Keratinocyte (primary cell): Measurements from ENCODE around the gene TTC39C. TPM values are rescaled to one million over a fixed set of nuclear protein-coding genes. Genes with fewer than 3 reads are reported as not detected.

ENCODE experiments used
- DNase-seq: peaks from one replicate; pipeline ENCODE4 v3.0.0-alpha.2; 2011; ENCODE audit warnings: low read depth, missing footprints, low spot score
- FAIRE-seq: peaks from 2 replicates; lab custom pipeline; 2011; peaks lifted over from hg19 to GRCh38; lab: Jason Lieb, UNC
- H2AFZ ChIP-seq: 2 replicates; pipeline ENCODE4 v1.6.0; 2012; ENCODE audit warnings: low read length, control low read depth, inconsistent platforms; ENCODE audit not compliant: control insufficient read depth
- H3K27ac ChIP-seq: 2 replicates; pipeline ENCODE4 v1.5.1; 2011; ENCODE audit warnings: low read length; ENCODE audit not compliant: control insufficient read depth, insufficient read depth
- H3K27me3 ChIP-seq: 3 replicates; pipeline ENCODE4 v1.6.0; 2011; ENCODE audit warnings: low read length; ENCODE audit not compliant: control insufficient read depth, insufficient read depth; ENCODE audit errors: extremely low read depth
- H3K36me3 ChIP-seq, 2 experiments: 2 replicates in 1 of 2; 3 replicates in 1 of 2; pipeline ENCODE4 v1.5.1; 2011; ENCODE audit warnings: low read length in 2 of 2, mild to moderate bottlenecking in 1 of 2; ENCODE audit not compliant: control insufficient read depth in 2 of 2, insufficient read depth in 2 of 2; ENCODE audit errors: extremely low read depth in 1 of 2
- H3K4me1 ChIP-seq: 3 replicates; pipeline ENCODE4 v1.5.1; 2011; ENCODE audit warnings: low read length; ENCODE audit not compliant: control insufficient read depth, insufficient read depth; ENCODE audit errors: extremely low read depth
- H3K4me2 ChIP-seq: 3 replicates; pipeline ENCODE4 v1.6.0; 2011; ENCODE audit warnings: low read depth, low read length; ENCODE audit not compliant: control insufficient read depth, insufficient read depth; ENCODE audit errors: extremely low read depth
- H3K4me3 ChIP-seq, 3 experiments: fragments of 200-600 bp in 1 of 3; sonication (generic) in 1 of 3; 2 replicates in 2 of 3; 3 replicates in 1 of 3; pipeline ENCODE4 v1.5.1; 2011 to 2016; ENCODE audit warnings: low read length in 3 of 3, mild to moderate bottlenecking in 3 of 3, control low read depth in 2 of 3, inconsistent platforms in 1 of 3, low read depth in 1 of 3, mixed read lengths in 1 of 3, mixed run types in 1 of 3, moderate library complexity in 1 of 3; ENCODE audit not compliant: control insufficient read depth in 2 of 3, insufficient read depth in 2 of 3; ENCODE audit errors: extremely low read depth in 1 of 3
- H3K79me2 ChIP-seq: 2 replicates; pipeline ENCODE4 v1.6.0; 2012; ENCODE audit warnings: low read length; ENCODE audit not compliant: control insufficient read depth, insufficient read depth
- H3K9ac ChIP-seq: 3 replicates; pipeline ENCODE4 v1.6.0; 2011; ENCODE audit warnings: low read length; ENCODE audit not compliant: control insufficient read depth, insufficient read depth; ENCODE audit errors: extremely low read depth
- H3K9me1 ChIP-seq: 3 replicates; pipeline ENCODE4 v1.6.0; 2011; ENCODE audit warnings: low read length; ENCODE audit not compliant: control insufficient read depth, insufficient read depth; ENCODE audit errors: extremely low read depth
- H3K9me3 ChIP-seq: 2 replicates; pipeline ENCODE4 v1.5.1; 2012; ENCODE audit warnings: low read depth, low read length; ENCODE audit not compliant: control insufficient read depth
- H4K20me1 ChIP-seq: 3 replicates; pipeline ENCODE4 v1.6.0; 2011; ENCODE audit warnings: low read length; ENCODE audit not compliant: control insufficient read depth, insufficient read depth; ENCODE audit errors: extremely low read depth
- EZH2 ChIP-seq: IDR thresholded peaks from one replicate; pipeline ENCODE4 v1.6.1; 2012; ENCODE audit warnings: inconsistent platforms, mild to moderate bottlenecking, low read length, moderate library complexity
- dilution Hi-C: fragments of 300-500 bp; cut with MboI; formaldehyde crosslinking; loops from one replicate; pipeline ENCODE4 v1.7.0; 2020; ENCODE audit warnings: low sequenced_read_pairs; ENCODE audit not compliant: extremely low pct_ligation_motif_present
- polyA plus RNA-seq, 5 experiments: library from polyadenylated mRNA; depleted of rRNA in 3 of 5; stranded (reverse) in 3 of 5; stranded (forward) in 1 of 5; unstranded in 1 of 5; fragments of >200 nt; gene quantifications; 1 replicate in 1 of 5; 2 replicates in 3 of 5; 3 replicates in 1 of 5; pipeline versions ENCODE4 v1.2.1 to v1.2.3, GENCODE V29; 2011 to 2012; ENCODE audit warnings: missing spikeins in 2 of 5, low read depth in 1 of 5, low replicate concordance in 1 of 5
- TF ChIP-seq, protein P1 (sequence below), 3 experiments: IDR thresholded peaks in 1 of 3; conservative IDR thresholded peaks in 1 of 3; optimal IDR thresholded peaks in 1 of 3; 2 replicates in 2 of 3; 3 replicates in 1 of 3; pipeline versions ENCODE3 to v1.5.1; 2011; ENCODE audit warnings: low read length in 3 of 3, mild to moderate bottlenecking in 3 of 3, moderate library complexity in 2 of 3, control low read depth in 1 of 3, inconsistent platforms in 1 of 3; ENCODE audit not compliant: insufficient read depth in 2 of 3; ENCODE audit errors: extremely low read depth in 1 of 3

TTC39C gene
- polyA plus RNA-seq, 1 donor (not counting 4 experiments of a cell fraction or from before 2014, with no cell fraction given), result 26.8 TPM

DNA sequence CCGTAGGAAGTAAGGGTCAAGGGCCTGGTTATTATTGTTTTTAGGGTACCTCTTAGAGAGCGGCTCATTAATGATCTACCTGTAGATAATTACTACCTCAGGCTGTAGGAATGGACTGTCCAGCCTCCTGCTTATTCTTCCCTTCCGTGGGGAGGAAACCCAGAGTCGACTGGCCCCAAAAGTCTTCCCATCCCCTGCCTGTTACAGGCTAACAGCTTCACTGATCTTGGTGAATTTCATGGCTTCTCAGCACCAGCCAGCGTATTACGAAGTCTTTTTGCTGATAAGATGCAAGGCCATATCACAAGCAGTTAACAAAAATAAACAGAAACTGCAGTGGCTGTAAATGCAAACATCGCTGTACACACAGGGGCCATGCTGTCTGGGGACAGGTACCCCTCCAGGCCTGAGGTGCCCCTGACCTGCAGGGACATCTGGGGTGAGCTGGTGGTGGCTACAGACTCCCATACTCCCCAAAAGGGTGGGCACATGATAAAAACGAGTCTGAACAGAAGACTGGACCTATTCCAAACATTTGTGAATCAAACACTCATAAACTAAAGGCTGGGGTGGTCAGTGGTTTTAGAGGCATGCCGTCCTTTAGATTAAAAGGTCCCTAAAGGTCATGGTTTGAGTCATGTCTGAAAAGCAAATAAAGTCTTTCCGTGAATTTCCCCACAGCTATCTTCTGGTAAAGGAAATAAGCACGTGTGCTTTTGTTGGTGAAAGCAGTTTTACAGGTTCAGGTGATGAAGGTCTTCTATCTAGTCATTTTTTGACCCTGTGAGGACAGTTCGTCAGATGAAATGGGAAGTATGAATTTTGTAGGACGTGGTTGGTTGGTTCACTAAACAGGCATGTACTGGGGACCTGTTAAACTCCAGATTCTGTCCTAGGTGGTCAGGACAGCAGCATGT lies 36.7 kb downstream of the TTC39C start:
- Histone ChIP-seq H3K4me2 (no peak overlapping the region), H2AFZ (no peak overlapping the region), H3K27ac (no peak overlapping the region), H3K9me1 (no peaks in the 10 kb centered on the region), H3K27me3 (no peaks in the 10 kb centered on the region), H3K4me1 (peaks cover 37% of the 10 kb centered on the region), H3K9me3 (no peaks in the 10 kb centered on the region), H3K36me3 (no peaks in the 10 kb centered on the region), H3K79me2 (peaks cover 21% of the 10 kb centered on the region), H3K9ac (no peak overlapping the region), H4K20me1 (no peaks in the 10 kb centered on the region), H3K4me3 (no peak overlapping the region)
- TF ChIP-seq, protein P1, sequence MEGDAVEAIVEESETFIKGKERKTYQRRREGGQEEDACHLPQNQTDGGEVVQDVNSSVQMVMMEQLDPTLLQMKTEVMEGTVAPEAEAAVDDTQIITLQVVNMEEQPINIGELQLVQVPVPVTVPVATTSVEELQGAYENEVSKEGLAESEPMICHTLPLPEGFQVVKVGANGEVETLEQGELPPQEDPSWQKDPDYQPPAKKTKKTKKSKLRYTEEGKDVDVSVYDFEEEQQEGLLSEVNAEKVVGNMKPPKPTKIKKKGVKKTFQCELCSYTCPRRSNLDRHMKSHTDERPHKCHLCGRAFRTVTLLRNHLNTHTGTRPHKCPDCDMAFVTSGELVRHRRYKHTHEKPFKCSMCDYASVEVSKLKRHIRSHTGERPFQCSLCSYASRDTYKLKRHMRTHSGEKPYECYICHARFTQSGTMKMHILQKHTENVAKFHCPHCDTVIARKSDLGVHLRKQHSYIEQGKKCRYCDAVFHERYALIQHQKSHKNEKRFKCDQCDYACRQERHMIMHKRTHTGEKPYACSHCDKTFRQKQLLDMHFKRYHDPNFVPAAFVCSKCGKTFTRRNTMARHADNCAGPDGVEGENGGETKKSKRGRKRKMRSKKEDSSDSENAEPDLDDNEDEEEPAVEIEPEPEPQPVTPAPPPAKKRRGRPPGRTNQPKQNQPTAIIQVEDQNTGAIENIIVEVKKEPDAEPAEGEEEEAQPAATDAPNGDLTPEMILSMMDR (optimal IDR thresholded peaks at IDR 0.05 in 1 of 3, IDR thresholded peaks at IDR 0.05 in 1 of 3, conservative IDR thresholded peaks at IDR 0.05 in 1 of 3; ENCODE audit: extremely low read depth in 1 of 3, insufficient read depth in 2 of 3, low read length in 3 of 3), result no peak
- no peak for TF ChIP-seq EZH2
- DNase-seq (no peak), FAIRE-seq (peak; percentile 20)
- dilution Hi-C loops, result no loop called here

- Histone ChIP-seq H3K36me3 (no peaks in the 10 kb centered on the region), H4K20me1 (no peaks in the 10 kb centered on the region), H3K9me1 (no peaks in the 10 kb centered on the region), H3K4me1 (peaks cover 45% of the 10 kb centered on the region), H3K9me3 (no peaks in the 10 kb centered on the region), H3K9ac (no peak overlapping the region), H2AFZ (no peak overlapping the region), H3K27me3 (no peaks in the 10 kb centered on the region), H3K27ac (no peak overlapping the region), H3K4me2 (no peak overlapping the region), H3K79me2 (peaks cover 22% of the 10 kb centered on the region), H3K4me3 (no peak overlapping the region)
- FAIRE-seq (no peak), DNase-seq (no peak)
- dilution Hi-C loops, result no loop called here
- TF ChIP-seq EZH2, result no peak
- TF ChIP-seq, protein P1 (optimal IDR thresholded peaks at IDR 0.05 in 1 of 3, IDR thresholded peaks at IDR 0.05 in 1 of 3, conservative IDR thresholded peaks at IDR 0.05 in 1 of 3; ENCODE audit: extremely low read depth in 1 of 3, insufficient read depth in 2 of 3, low read length in 3 of 3), result no peak
These were observed 37.5 kb downstream of the TTC39C start for GRCh38 chr18:24052053-24052452.
